HepG2 (cell line): ENCODE measurements around the gene MAPK14. TPM values are rescaled to one million over a fixed set of nuclear protein-coding genes. Genes with fewer than 3 reads are reported as not detected.

Experiments
- ADNP ChIP-seq: sonication (generic); formaldehyde crosslinking; IDR thresholded peaks from 2 replicates; pipeline ENCODE4 v1.4.0; 2020; ENCODE audit warnings: missing genetic modification reagents
- AGO1 ChIP-seq: fragments of 200-400 bp; formaldehyde crosslinking; IDR thresholded peaks from 2 replicates; pipeline ENCODE4 v1.6.1; 2017; ENCODE audit warnings: mild to moderate bottlenecking, low read depth, low read length, moderate library complexity; ENCODE audit not compliant: poor library complexity, severe bottlenecking
- CREBL2 ChIP-seq: sonication (generic); formaldehyde crosslinking; IDR thresholded peaks from 2 replicates; pipeline ENCODE4 v1.8.1; 2023; ENCODE audit warnings: missing genetic modification reagents, mild to moderate bottlenecking, borderline replicate concordance
- HHEX ChIP-seq: IDR thresholded peaks from 2 replicates; pipeline ENCODE4 v1.6.1; 2016; ENCODE audit warnings: control low read depth
- JUND ChIP-seq: sonication (generic); formaldehyde crosslinking; IDR thresholded peaks from 2 replicates; pipeline ENCODE4 v1.8.0; 2022; ENCODE audit warnings: mild to moderate bottlenecking, missing genetic modification reagents
- KLF11 ChIP-seq: IDR thresholded peaks from 2 replicates; pipeline ENCODE4 v1.6.1; 2016; ENCODE audit warnings: missing compliant biosample characterization
- MYNN ChIP-seq: sonication (generic); formaldehyde crosslinking; IDR thresholded peaks from 2 replicates; pipeline ENCODE4 v1.4.0; 2020; ENCODE audit warnings: mild to moderate bottlenecking, low read depth, missing genetic modification reagents
- NFATC3 ChIP-seq: sonication (generic); formaldehyde crosslinking; IDR thresholded peaks from 2 replicates; pipeline ENCODE4 v1.5.1; 2020; ENCODE audit warnings: mild to moderate bottlenecking, missing genetic modification reagents
- PBX3 ChIP-seq: sonication (generic); formaldehyde crosslinking; IDR thresholded peaks from 2 replicates; pipeline ENCODE4 v1.8.1; 2023; ENCODE audit warnings: missing genetic modification reagents, inconsistent platforms, borderline replicate concordance
- RFX1 ChIP-seq: fragments of 450-650 bp; IDR thresholded peaks from 2 replicates; pipeline ENCODE4 v1.6.1; 2017
- SOX13 ChIP-seq, 3 experiments: fragments of 450-650 bp in 1 of 3; sonication (generic) in 1 of 3; formaldehyde crosslinking in 1 of 3; IDR thresholded peaks in 2 of 3; conservative IDR thresholded peaks in 1 of 3; 2 replicates each; pipeline versions ENCODE4 v1.5.0 to v1.6.1; 2016 to 2020; ENCODE audit warnings: antibody characterized with exemption in 1 of 3, mild to moderate bottlenecking in 1 of 3, missing compliant biosample characterization in 1 of 3, missing genetic modification reagents in 1 of 3, moderate library complexity in 1 of 3
- TMF1 ChIP-seq: sonication (generic); formaldehyde crosslinking; IDR thresholded peaks from 2 replicates; pipeline ENCODE4 v1.8.1; 2022; ENCODE audit warnings: low read depth, missing genetic modification reagents
- ZKSCAN8 ChIP-seq: IDR thresholded peaks from 2 replicates; pipeline ENCODE4 v1.6.1; 2016; ENCODE audit warnings: borderline replicate concordance, missing genetic modification reagents, missing compliant biosample characterization
- ZNF251 ChIP-seq: sonication (generic); formaldehyde crosslinking; IDR thresholded peaks from 2 replicates; pipeline ENCODE4 v1.9.0; 2021; ENCODE audit warnings: mild to moderate bottlenecking, missing genetic modification reagents
- ZNF350 ChIP-seq: sonication (generic); formaldehyde crosslinking; IDR thresholded peaks from 2 replicates; pipeline ENCODE4 v1.4.0; 2020; ENCODE audit warnings: mild to moderate bottlenecking, low read depth, missing genetic modification reagents, borderline replicate concordance
- ZNF367 ChIP-seq: sonication (generic); formaldehyde crosslinking; IDR thresholded peaks from 2 replicates; pipeline ENCODE4 v1.4.0; 2020; ENCODE audit warnings: missing genetic modification reagents, borderline replicate concordance
- ZNF567 ChIP-seq: sonication (generic); formaldehyde crosslinking; IDR thresholded peaks from 2 replicates; pipeline ENCODE4 v1.8.1; 2023; ENCODE audit warnings: mild to moderate bottlenecking, missing genetic modification reagents, borderline replicate concordance
- ZNF597 ChIP-seq: sonication (generic); formaldehyde crosslinking; IDR thresholded peaks from 2 replicates; pipeline ENCODE4 v1.5.0; 2020; ENCODE audit warnings: missing genetic modification reagents
- ZNF644 ChIP-seq: IDR thresholded peaks from 2 replicates; pipeline ENCODE4 v1.6.1; 2016; ENCODE audit warnings: low read depth
- ZNF850 ChIP-seq: sonication (generic); formaldehyde crosslinking; conservative IDR thresholded peaks from 2 replicates; pipeline ENCODE4 v1.9.0; 2021; ENCODE audit warnings: mild to moderate bottlenecking, missing genetic modification reagents
- polyA plus RNA-seq, 8 experiments: library from polyadenylated mRNA; depleted of rRNA in 3 of 8; stranded (reverse) in 7 of 8; unstranded in 1 of 8; fragments of >200 nt; fragmentation: Illumina TruSeq in 4 of 8; extraction: Trizol in 4 of 8; gene quantifications; 2 replicates each; pipeline versions ENCODE4 v1.2.1 to v1.2.3, GENCODE V29; 2011 to 2016; ENCODE audit warnings: low read depth in 4 of 8, missing spikeins in 1 of 8, mixed read lengths in 1 of 8; ENCODE audit not compliant: insufficient read depth in 1 of 8
- total RNA-seq, 5 experiments: library from RNA; depleted of rRNA; stranded (reverse); fragments of >200 nt; fragmentation: Illumina TruSeq; extraction: Trizol; gene quantifications; 2 replicates each; pipeline ENCODE4 v1.2.3, GENCODE V29; 2016; ENCODE audit warnings: low read depth in 1 of 5
- TF ChIP-seq, protein P1 (sequence below): sonication (generic); formaldehyde crosslinking; IDR thresholded peaks from 2 replicates; pipeline ENCODE4 v1.4.0; 2020; ENCODE audit warnings: missing genetic modification reagents, low read depth, mild to moderate bottlenecking, borderline replicate concordance
- TF ChIP-seq, protein P2 (sequence below): sonication (generic); formaldehyde crosslinking; IDR thresholded peaks from 2 replicates; pipeline ENCODE4 v1.4.0; 2020; ENCODE audit warnings: missing genetic modification reagents

MAPK14 gene
- total and polyA plus RNA-seq, 2 of the 13 experiments (the other 11 are each of a cell fraction or from before 2014, with no cell fraction given), result 66.3 to 67.3 TPM

DNA sequence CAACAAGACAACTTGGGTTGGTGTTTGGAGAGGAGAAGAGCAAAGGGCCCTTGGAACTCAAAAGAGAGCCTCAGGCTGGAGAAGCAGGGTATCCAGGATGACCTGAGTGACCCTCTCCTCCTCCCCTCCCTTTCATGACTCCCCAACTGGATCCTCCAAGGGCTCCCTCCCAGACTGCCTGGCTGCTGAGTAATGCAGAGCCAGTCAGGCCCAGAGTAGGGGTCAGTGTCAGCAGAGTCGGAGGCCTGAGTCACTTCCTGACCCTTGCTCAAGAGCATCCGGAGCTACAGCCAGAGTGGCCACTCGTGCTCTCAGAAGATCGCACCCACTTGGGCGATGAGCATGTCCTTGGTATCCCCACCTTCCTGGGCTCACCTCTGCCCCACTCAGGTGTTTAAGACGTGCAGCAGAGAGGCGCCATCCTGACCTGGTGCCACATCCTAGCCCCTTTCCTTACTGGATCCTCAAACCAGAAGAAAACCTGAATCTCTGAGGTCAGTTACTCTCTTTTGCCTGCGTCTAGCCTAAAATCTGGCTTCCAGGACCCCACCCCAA, 99.9 kb downstream of the MAPK14 start (continued):
- no peak for TF ChIP-seq AGO1
- no peak for TF ChIP-seq KLF11 (CRISPR knock-in tag)
- peak; percentile 94 for TF ChIP-seq JUND (CRISPR knock-in tag)
- no peak for TF ChIP-seq ZNF567 (CRISPR knock-in tag)
- TF ChIP-seq TMF1 (CRISPR knock-in tag), result no peak
- TF ChIP-seq SOX13 (IDR thresholded peaks at IDR 0.05), result no peak; the same call in 1 of the 2 replicates
- TF ChIP-seq SOX13 (CRISPR knock-in tag; conservative IDR thresholded peaks at IDR 0.05 in 1 of 2, IDR thresholded peaks at IDR 0.05 in 1 of 2), result peak in 1 of 2 experiments; percentile 13; a peak in 1 of 4 replicates
- TF ChIP-seq, protein P1, sequence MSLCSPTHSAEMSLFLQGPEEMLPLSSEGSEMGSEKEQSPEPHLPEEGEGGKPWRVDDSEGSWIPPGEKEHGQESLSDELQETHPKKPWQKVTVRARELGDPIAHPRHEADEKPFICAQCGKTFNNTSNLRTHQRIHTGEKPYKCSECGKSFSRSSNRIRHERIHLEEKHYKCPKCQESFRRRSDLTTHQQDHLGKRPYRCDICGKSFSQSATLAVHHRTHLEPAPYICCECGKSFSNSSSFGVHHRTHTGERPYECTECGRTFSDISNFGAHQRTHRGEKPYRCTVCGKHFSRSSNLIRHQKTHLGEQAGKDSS (CRISPR knock-in tag), result peak; percentile 75; the same call in 1 of the 2 replicates
- TF ChIP-seq, protein P2, sequence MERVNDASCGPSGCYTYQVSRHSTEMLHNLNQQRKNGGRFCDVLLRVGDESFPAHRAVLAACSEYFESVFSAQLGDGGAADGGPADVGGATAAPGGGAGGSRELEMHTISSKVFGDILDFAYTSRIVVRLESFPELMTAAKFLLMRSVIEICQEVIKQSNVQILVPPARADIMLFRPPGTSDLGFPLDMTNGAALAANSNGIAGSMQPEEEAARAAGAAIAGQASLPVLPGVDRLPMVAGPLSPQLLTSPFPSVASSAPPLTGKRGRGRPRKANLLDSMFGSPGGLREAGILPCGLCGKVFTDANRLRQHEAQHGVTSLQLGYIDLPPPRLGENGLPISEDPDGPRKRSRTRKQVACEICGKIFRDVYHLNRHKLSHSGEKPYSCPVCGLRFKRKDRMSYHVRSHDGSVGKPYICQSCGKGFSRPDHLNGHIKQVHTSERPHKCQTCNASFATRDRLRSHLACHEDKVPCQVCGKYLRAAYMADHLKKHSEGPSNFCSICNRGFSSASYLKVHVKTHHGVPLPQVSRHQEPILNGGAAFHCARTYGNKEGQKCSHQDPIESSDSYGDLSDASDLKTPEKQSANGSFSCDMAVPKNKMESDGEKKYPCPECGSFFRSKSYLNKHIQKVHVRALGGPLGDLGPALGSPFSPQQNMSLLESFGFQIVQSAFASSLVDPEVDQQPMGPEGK, result peak; percentile 56; the same call in 1 of the 2 replicates
- 0 out of 2 replicates have a peak, but pooled peaks have one; percentile 32 for TF ChIP-seq ZNF644 (CRISPR knock-in tag)
- TF ChIP-seq ADNP (CRISPR knock-in tag), result no peak
- no peak for TF ChIP-seq RFX1
- peak; percentile 59; the same call in 1 of the 2 replicates for TF ChIP-seq ZKSCAN8 (CRISPR knock-in tag)
- 0 out of 2 replicates have a peak, but pooled peaks have one; percentile 40 for TF ChIP-seq ZNF350 (CRISPR knock-in tag)
- TF ChIP-seq ZNF597, result no peak
- TF ChIP-seq ZNF251 (CRISPR knock-in tag), result no peak
- TF ChIP-seq ZNF850, result no peak
- TF ChIP-seq ZNF367 (CRISPR knock-in tag), result no peak
- TF ChIP-seq NFATC3 (CRISPR knock-in tag), result no peak
- TF ChIP-seq PBX3 (CRISPR knock-in tag), result no peak
- TF ChIP-seq CREBL2, result no peak
- TF ChIP-seq MYNN (CRISPR knock-in tag), result no peak
- no peak for TF ChIP-seq HHEX (CRISPR knock-in tag)
